Fibroblast of skin of scalp (primary cell): ENCODE data around the gene PEAK1.

ENCODE experiments used
- DNase-seq: peaks from one replicate; pipeline ENCODE4 v3.0.0-alpha.2; 2013

PEAK1 gene

DNA sequence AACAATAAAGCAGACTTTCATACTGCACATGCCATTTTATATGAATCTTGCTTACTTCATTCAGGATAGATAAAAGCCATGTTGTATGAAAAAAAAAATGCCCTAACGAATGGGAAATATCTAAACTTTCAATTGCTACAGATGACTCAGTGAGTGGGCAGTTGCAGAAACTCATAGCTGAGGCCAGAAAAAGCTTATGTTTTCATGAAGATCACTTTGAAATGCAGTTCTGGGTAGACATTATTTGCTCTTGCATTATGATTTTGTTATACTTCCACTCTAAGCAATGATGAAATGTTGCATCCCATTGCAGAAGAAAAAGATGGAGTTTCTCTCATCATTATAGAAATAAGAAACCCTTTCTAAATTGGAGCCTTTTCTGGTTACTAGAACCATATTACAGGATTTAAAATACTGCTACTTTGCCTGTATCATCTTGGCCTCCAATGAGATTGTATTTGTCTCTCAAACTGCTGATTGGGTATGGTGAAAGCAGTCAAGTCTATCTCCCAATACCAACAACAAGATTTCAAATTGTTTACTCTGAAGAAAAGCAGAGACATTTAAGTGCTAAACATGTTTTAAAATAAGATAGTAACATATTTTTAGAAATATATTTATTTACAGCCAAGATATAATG lies 17.0 kb downstream of the PEAK1 start:
- peak; percentile 87 for DNase-seq

DNA sequence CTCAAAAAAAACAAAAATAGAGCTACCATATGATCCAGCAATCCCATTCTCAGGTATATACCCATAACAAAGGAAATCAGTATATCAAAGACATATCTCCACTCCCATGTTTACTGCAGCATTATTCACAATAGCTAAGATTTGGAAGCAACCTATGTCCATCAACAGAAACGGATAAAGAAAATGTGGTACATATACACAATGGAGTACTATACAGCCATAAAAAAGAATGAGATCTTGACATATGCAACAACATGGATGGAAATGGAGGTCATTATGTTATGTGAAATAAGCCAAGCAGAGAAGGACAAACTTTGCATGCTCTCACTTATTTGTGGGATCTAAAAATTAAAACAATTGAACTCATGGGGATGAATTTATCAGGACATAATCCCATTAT lies 19.6 kb downstream of the PEAK1 start:
- DNase-seq, result no peak

DNA sequence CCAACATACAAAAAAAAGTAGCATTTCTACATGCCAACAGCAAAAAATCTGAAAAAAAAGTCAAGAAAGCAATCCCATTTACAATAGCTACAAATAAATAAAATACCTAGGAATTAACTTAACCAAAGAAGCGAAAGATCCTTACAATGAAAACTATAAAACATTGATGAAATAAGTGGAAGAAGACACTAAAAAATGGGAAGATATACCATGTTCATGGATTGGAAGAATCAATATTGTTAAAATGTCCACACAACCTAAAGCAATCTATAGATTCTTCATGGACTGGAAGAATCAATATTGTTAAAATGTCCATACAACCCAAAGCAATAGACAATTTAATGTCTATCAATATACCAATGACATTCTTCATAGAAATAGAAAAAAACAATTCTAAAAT lies 21.0 kb downstream of the PEAK1 start:
- DNase-seq, result no peak

DNA sequence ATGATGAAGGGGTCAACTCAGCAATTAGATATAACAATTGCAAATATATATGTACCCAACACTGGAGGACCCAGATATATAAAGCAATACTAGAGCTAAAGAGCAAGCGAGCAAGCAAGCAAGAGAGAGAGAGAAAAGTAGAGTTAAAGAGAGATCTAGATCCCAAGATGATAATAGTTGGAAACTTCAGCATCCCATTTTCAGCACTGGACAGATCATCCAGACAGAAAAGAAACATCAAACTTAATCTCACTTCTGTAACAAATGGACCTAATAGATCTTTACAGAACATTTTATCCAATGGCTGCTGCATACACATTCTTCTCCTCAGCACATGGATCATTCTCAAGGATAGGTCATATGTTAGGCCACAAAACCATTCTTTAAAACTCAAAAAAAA lies 23.2 kb downstream of the PEAK1 start:
- DNase-seq, result no peak

DNA sequence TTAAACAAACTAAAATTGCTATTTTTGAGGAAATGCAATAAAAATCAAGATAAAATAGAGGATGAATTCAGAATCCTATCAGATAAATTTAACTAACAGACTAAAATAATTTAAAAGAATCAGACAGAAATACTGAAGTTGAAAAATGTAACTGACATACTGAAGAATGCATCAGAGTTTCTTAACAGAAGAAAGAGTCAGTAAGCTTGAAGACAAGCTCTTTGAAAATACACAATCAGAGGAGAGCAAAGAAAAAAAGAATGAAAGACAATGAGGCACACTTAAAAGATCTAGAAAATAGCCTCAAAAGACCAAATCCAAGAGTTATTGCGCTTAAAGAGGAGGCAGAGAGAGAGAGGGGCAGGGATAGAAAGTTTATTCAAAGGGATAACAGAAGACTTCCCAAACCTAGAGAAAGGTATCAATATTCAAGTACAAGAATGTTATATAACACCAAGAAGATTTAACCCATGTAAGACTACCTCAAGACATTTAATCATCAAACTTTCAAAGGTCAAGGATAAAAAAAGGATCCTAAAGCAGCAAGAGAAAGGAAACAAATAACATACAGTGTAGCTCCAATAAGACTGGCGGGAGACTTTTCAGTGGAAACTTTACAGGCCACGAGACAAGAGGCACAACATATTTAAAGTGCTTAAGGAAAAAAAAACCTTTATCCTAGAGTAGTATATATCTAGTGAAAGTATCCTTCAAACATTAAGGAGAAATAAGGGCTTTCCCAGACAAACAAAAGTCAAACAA lies 24.7 kb downstream of the PEAK1 start:
- DNase-seq, result no peak

DNA sequence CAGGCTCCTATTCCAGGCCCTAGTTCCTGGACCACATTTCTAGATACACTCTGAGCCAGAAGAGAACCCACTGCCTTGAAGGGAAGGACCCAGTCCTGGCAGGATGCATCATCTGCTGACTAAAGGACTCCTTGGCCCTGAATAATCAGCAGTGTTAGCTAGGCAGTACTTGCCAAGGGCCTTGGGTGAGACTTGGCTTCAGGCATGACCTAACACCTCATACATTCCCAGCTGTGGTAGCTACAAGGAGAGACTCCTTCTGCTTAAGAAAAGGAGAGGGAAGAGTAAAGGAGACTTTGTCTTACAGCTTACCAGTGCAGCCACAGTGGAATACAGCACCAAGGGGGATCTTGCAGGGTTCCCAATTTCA lies 26.4 kb downstream of the PEAK1 start:
- peak; percentile 27 for DNase-seq

GRCh38 chr15:77392762-77393470 lies 27.0 kb downstream of the PEAK1 start:
- no peak for DNase-seq

DNA sequence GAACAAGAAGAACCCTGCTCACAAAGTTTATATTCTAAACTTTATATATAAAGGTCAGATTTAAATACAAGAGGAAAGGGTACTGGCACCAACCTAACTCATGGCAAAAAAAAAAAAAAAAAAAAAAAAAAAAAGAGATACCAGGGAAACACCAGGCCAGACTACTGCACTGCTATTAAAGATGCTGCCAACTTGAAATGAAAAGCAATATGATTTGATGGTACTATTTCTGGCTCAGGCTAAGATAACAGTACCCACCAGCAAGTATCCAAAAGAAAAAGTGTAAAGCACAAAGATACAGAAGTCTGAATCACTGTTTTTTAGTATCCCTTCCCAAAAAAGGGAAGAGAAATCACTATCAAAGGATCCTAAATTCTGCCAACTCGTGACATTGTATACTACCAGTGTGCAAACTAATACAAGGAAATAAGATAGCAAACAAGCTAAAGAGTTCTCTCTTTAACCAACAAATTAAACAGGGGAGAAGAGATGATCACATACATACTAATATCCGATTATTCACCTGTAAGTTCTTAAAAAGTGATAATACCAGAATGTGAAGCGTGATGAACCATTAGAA lies 28.4 kb downstream of the PEAK1 start:
- DNase-seq, result no peak

GRCh38 chr15:77387365-77388105 lies 32.4 kb downstream of the PEAK1 start:
- DNase-seq, result peak; percentile 55

GRCh38 chr15:77386626-77387025 lies 33.3 kb downstream of the PEAK1 start:
- DNase-seq, result peak; percentile 27

DNA sequence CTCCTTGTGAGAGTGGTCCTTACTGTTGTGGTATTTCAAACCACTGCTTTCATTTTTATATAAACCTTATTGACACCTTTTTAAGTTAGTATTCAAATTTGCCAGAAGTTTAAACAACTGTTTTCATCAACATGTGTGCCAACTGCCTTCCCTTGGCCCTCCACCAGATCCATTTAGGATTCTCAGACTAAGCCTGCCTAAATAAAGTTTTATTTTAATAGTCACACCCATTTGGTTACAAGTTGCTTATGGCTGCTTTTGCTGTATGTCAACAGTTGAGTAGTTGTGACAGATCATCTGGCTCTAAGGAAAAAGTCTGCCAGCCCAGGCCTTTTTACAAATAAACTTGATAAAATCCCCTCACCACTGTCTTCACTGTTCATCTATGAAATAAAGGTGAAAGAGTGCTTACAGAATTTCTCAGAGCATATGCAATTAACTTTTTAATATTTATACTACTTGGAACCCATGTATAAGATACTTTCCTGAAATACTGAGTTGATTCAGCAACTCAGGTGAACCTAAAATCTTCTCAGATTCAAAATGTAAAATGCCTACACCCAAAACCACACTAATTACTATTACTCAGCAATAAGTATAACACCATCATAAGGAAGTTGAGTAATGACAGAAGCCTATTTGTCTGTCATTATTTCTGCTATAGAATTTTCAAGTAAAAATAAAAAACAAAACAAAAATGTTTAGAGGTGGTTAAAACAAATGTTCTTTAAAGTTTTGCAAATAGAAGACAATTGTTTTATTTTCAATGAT lies 35.1 kb downstream of the PEAK1 start:
- no peak for DNase-seq

DNA sequence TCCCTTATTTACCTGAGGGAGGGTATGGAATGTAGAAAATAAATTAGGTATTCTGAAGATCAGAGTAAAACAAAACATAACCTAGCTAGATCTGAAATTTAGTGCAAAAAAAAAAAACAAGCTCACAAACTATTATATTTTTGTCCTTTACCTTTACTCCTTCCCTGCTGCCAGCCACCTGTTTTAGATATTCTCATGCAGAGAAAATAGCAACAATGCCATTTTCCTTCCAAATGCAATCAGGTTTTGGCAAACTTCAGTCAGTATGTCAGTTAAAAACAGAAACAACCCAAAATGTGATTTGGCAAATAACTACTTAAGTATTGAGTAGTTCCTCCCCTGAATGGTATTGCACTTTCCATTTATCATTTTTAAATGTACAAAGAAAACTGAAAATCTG lies 35.8 kb downstream of the PEAK1 start:
- no peak for DNase-seq

GRCh38 chr15:77380033-77380432 lies 39.9 kb downstream of the PEAK1 start:
- no peak for DNase-seq

- no peak for DNase-seq
Measured at GRCh38 chr15:77376770-77377169, 43.1 kb downstream of the PEAK1 start.

- no peak for DNase-seq
Measured at GRCh38 chr15:77375133-77375532, 44.8 kb downstream of the PEAK1 start.

- no peak for DNase-seq
Measured at GRCh38 chr15:77373441-77373840, 46.5 kb downstream of the PEAK1 start.

- DNase-seq, result no peak
Measured at GRCh38 chr15:77371850-77372563, 47.9 kb downstream of the PEAK1 start.

- DNase-seq, result no peak
Measured at GRCh38 chr15:77370580-77370979, 49.3 kb downstream of the PEAK1 start.

DNA sequence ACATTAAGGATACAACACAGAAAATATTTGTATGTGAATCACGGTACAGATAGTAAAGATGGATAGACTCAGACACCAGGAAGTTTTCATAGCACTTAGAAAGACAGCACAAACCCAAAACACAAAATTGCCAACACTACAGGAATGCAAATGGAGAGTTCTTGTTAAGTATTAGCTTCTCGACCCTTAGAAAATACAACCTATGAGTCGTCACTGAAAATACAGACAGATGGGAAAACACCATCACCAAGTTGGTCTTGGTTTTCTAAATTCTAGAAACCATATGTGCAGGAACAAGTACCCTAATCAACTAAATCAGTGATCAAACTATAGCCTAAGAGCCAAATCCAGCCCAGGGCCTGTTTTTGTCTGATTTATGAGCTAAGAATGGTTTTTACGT lies 50.7 kb downstream of the PEAK1 start:
- DNase-seq, result peak; percentile 43

GRCh38 chr15:77367631-77368030 lies 52.3 kb downstream of the PEAK1 start:
- DNase-seq, result no peak

- no peak for DNase-seq
Measured at GRCh38 chr15:77361456-77361855, 58.4 kb downstream of the PEAK1 start.
